IPS DF 6.9 (cell line): ENCODE results near the gene CREM.

Experiments used
- DNase-seq: peaks from one replicate; pipeline ENCODE4 v3.0.0-alpha.2; 2013; ENCODE audit warnings: low read depth, low spot score
- H3K27ac ChIP-seq: one replicate; pipeline ENCODE4 v1.5.1; 2013; ENCODE audit warnings: low read length, control low read depth
- H3K27me3 ChIP-seq: 2 replicates; pipeline ENCODE4 v1.6.1; 2013; ENCODE audit warnings: mild to moderate bottlenecking, low read length; ENCODE audit not compliant: control insufficient read depth, insufficient read depth
- H3K36me3 ChIP-seq: 2 replicates; pipeline ENCODE4 v1.6.1; 2013; ENCODE audit warnings: low read length; ENCODE audit not compliant: control insufficient read depth, insufficient read depth
- H3K4me1 ChIP-seq: 2 replicates; pipeline ENCODE4 v1.6.1; 2013; ENCODE audit warnings: low read length; ENCODE audit not compliant: control insufficient read depth, insufficient read depth
- H3K4me3 ChIP-seq: 2 replicates; pipeline ENCODE4 v1.5.1; 2013; ENCODE audit warnings: mild to moderate bottlenecking, low read length
- H3K9me3 ChIP-seq: 2 replicates; pipeline ENCODE4 v1.6.1; 2013; ENCODE audit warnings: low read length, inconsistent platforms; ENCODE audit not compliant: control insufficient read depth, insufficient read depth
- WGBS: extraction: QIAGEN DNeasy Blood & Tissue Kit; methylation state at CpG from one replicate; pipeline ENCODE4 v1.1.7; 2013; ENCODE audit warnings: mixed read lengths, missing lambda C conversion rate; ENCODE audit not compliant: insufficient read length, insufficient coverage; 5-methylcytosine and 5-hydroxymethylcytosine counted together

CREM gene

GRCh38 chr10:35192645-35193249 lies 66.1 kb downstream of the CREM start:
- no peaks in the 10 kb centered on the region for H3K27me3 ChIP-seq
- no peak overlapping the region for H3K4me3 ChIP-seq
- no peaks in the 10 kb centered on the region; the same call in 1 of the 2 replicates for H3K4me1 ChIP-seq
- no peaks in the 10 kb centered on the region for H3K36me3 ChIP-seq
- no peak for DNase-seq
- no peaks in the 10 kb centered on the region for H3K9me3 ChIP-seq
- WGBS = no CpG with 5 or more reads among the region's 3 CpGs
- H3K27ac ChIP-seq = no peak overlapping the region

- no peak for DNase-seq
- Histone ChIP-seq H3K27ac (no peak overlapping the region), H3K4me3 (no peak overlapping the region), H3K4me1 (peaks cover under 1% of the 10 kb centered on the region), H3K36me3 (no peaks in the 10 kb centered on the region), H3K27me3 (no peaks in the 10 kb centered on the region), H3K9me3 (no peaks in the 10 kb centered on the region)
These were observed 67.8 kb downstream of the CREM start for GRCh38 chr10:35194471-35194870.

GRCh38 chr10:35194906-35195305 lies 68.3 kb downstream of the CREM start:
- H3K36me3 ChIP-seq = no peaks in the 10 kb centered on the region
- DNase-seq = no peak
- no CpG with 5 or more reads among the region's 1 CpG for WGBS
- no peaks in the 10 kb centered on the region for H3K27me3 ChIP-seq
- H3K4me1 ChIP-seq = peaks cover 1% of the 10 kb centered on the region
- no peaks in the 10 kb centered on the region for H3K9me3 ChIP-seq
- H3K4me3 ChIP-seq = no peak overlapping the region
- no peak overlapping the region for H3K27ac ChIP-seq

GRCh38 chr10:35195361-35196306 lies 69.0 kb downstream of the CREM start:
- H3K27ac ChIP-seq = peak overlapping the region; percentile 51
- H3K36me3 ChIP-seq = no peaks in the 10 kb centered on the region
- no peak for DNase-seq
- no peaks in the 10 kb centered on the region for H3K9me3 ChIP-seq
- no peaks in the 10 kb centered on the region for H3K27me3 ChIP-seq
- H3K4me1 ChIP-seq = peaks cover 1% of the 10 kb centered on the region
- H3K4me3 ChIP-seq = peak overlapping the region; percentile 33; the same call in 1 of the 2 replicates
- WGBS = no CpG with 5 or more reads among the region's 15 CpGs

- H3K4me1 ChIP-seq = peaks cover 1% of the 10 kb centered on the region
- H3K27ac ChIP-seq = no peak overlapping the region
- WGBS = no CpG with 5 or more reads among the region's 1 CpG
- no peak overlapping the region for H3K4me3 ChIP-seq
- no peaks in the 10 kb centered on the region for H3K27me3 ChIP-seq
- no peaks in the 10 kb centered on the region for H3K36me3 ChIP-seq
- no peak for DNase-seq
- no peaks in the 10 kb centered on the region for H3K9me3 ChIP-seq
These were observed 73.8 kb downstream of the CREM start for GRCh38 chr10:35200487-35200886.

DNA sequence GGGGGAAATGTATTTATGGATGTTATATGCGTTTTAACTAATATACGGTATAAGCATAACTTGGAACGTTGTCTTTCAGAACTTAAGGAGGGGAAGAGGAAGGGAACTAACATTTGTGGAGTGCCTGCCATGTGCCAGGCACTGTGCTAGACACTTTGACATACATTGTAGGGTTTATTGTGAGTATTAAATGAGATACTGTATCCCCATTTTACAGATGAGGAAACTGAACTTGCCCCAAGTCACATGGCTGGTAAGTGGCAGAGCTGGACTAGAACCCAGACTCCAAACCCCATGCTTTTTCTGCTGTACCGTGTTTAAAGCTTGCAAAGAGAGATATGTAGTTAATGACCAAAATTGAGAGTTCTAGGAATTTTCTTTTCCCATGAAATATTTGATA lies 74.6 kb downstream of the CREM start:
- Histone ChIP-seq H3K27me3 (no peaks in the 10 kb centered on the region), H3K36me3 (no peaks in the 10 kb centered on the region), H3K4me3 (no peak overlapping the region), H3K27ac (no peak overlapping the region), H3K4me1 (peaks cover 1% of the 10 kb centered on the region), H3K9me3 (no peaks in the 10 kb centered on the region)
- WGBS = no CpG with 5 or more reads among the region's 4 CpGs
- DNase-seq = no peak

DNA sequence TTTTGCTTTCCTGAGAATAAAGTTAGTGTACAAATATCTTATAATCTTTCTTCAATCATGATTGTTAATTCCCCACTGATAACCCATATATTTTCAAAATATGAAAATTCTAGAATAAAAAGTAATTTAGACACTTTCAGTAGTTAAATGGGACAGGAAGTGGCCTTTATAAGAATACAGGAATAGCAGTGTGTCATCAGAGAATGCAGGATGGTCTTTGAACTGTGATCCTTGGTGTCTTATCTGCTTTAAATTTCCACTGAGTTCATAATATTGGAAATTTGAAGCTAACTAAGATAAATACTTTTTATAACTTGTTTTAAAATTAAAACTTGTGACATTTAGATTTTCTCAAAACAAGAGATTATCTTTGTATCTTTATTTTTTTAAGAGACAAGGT lies 75.4 kb downstream of the CREM start:
- Histone ChIP-seq H3K27me3 (no peaks in the 10 kb centered on the region), H3K36me3 (no peaks in the 10 kb centered on the region), H3K9me3 (no peaks in the 10 kb centered on the region), H3K4me1 (peaks cover 1% of the 10 kb centered on the region), H3K27ac (no peak overlapping the region), H3K4me3 (no peak overlapping the region)
- no peak for DNase-seq

DNA sequence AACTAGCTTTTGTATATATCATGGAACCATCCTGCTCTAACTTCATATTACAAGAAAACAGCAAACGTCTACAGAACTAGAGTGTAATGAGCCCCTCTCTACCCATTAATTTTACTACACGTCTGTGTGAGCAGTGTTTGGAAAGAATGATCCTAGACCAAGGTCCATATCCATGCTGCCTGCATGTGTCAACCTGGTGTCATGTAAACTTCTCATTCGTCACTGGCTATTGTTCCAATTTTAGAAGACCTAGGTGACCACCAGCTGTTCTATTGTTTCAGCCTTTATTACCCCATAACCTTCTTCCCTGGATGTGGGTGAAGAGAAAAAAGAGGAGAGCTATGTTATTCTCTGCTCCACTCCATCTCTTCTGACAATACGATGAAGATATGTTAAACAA lies 77.1 kb downstream of the CREM start:
- no CpG with 5 or more reads among the region's 4 CpGs for WGBS
- Histone ChIP-seq H3K4me1 (peaks cover 1% of the 10 kb centered on the region), H3K4me3 (no peak overlapping the region), H3K27me3 (no peaks in the 10 kb centered on the region), H3K27ac (no peak overlapping the region), H3K36me3 (no peaks in the 10 kb centered on the region), H3K9me3 (no peaks in the 10 kb centered on the region)
- DNase-seq = no peak

GRCh38 chr10:35204650-35205319 lies 78.1 kb downstream of the CREM start:
- WGBS = no CpG with 5 or more reads among the region's 4 CpGs

GRCh38 chr10:35206274-35206673 lies 79.6 kb downstream of the CREM start:
- H3K4me1 ChIP-seq = peaks cover 3% of the 10 kb centered on the region; the same call in 1 of the 2 replicates
- no peak overlapping the region for H3K4me3 ChIP-seq
- no peak overlapping the region for H3K27ac ChIP-seq
- no peaks in the 10 kb centered on the region for H3K9me3 ChIP-seq
- DNase-seq = no peak
- H3K36me3 ChIP-seq = no peaks in the 10 kb centered on the region
- WGBS = no CpG with 5 or more reads among the region's 3 CpGs
- no peaks in the 10 kb centered on the region for H3K27me3 ChIP-seq

More at GRCh38 chr10:35204650-35205319, 78.1 kb downstream of the CREM start:
- DNase-seq = no peak
- Histone ChIP-seq H3K27me3 (no peaks in the 10 kb centered on the region), H3K9me3 (no peaks in the 10 kb centered on the region), H3K4me1 (no peaks in the 10 kb centered on the region), H3K36me3 (no peaks in the 10 kb centered on the region), H3K4me3 (no peak overlapping the region), H3K27ac (no peak overlapping the region)
